NOMO-1 treated with dmso at 0.1 percent for 144 hours (cell line): ENCODE measurements around the gene DNAJC30.

ENCODE experiments used
- DNase-seq: peaks from one replicate; lab custom pipeline; 2025; ENCODE audit not compliant: unreplicated experiment; lab: John Stamatoyannopoulos, UW

The DNAJC30 gene

DNA sequence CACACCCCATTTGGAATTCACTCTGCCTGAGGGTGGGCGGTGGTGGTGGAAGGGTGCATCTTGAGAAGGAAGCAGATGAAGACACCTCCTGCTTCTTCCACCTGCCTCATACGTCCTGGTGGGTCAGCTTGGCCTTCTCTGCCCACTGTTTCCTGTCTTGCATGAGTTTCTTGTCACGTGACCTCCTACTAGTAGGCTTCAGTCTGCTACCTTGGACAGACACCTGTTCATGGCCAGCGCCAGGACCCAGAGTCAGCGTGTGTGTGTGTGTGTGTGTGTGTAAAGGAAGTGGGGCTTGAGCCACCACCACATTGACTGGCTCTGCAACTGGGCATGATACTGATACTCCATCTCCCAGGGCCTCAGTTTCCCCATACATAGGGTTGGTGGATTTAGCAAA, 32.7 kb downstream of the DNAJC30 start:
- no peak for DNase-seq

DNA sequence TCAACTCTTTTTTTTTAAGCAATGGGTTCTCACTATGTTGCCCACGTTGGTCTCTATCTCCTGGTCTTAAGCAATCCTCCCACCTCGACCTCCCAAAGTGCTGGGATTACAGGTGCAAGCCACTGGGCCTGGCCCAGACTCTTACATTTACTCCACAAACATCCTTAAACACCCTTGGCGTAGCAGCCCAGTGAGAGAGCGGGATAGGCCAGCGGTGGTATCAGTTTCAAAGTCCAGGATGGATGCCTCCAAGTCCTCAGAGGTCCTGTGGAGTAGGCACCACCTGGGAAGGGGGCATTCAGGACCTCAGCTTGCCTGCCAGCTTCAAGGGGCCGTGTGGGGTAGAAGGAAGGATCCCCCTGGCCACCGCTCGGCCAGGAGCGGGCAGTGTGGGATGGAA, 33.7 kb downstream of the DNAJC30 start:
- DNase-seq, result no peak

DNA sequence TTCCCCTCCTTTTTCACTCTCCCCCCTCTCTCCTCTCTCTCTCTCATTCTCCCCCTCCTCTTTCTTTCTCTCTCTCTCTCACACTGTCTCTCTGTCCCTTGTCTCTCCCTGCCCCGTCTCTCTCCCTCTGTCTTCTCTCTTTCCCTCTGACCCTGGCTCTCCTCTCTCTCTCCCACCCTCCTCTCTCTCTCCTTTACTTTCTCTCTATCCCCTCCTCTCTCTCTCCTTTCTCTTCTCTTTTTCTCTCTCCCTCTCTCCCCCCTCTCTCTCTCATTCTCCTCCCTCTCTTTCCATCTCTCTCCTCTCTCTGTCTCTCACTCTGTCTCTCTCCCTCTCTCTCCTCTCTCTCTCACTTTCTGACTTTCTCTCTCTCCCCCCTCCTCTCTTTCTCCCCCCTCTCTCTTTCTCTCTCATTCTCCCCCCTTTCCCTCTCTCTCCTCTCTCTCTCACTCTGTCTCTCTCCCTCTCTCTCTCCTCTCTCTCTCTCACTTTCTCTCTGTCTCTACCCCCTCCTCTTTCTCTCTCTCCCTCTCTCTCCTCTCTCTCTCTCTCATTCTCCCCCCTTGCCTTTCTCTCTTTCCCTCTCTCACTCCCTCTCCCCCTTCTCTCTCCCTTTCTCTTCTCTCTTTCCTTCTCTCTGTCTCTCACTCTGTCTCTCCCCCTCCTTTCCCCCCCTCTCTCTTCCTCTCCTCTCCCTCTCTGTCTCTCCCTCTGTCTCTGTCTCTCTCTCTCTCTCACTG, 34.5 kb downstream of the DNAJC30 start:
- DNase-seq, result no peak

DNA sequence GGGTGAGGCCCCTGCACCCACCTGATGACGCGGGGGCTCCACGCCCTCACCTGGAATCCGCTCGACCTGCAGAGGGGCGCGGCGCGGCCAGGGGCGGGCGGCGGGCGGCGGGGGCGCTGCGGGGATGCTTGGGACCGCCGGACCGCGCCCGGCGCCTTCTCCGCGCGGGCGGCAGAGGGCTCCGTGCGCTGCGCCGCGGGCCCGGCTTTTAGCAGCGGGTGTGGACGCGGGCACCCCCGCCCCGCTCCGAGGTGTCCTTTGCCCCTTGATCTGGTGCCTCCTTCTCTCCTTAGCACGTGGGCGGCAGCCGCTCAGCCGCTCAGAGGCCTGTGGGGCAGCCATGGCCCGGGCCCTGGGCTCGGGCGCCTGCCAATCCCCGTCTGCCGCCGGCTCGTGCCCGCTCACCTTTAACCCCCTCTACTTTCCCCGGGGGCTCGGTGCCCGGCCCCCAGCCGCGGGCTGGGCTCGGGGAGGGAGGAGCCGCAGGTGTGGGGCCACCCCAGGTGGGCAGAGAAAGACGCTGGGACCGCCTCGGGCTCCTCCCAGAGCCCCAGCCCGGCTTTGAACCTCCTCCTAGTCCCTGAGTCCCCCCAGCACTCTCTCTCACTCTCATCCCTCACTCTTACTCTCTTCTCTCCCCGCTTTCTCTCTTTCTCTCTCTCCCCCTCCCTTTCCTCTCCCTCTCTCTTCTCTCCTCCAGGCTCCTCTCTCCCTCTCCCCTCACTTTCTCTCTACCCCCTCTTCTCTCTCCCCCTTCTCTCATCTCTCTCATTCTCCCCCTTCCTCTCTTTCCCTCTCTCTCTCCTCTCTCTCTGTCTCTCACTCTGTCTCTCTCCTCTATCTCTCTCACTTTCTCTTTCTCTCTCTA, 35.3 kb downstream of the DNAJC30 start:
- DNase-seq, result peak; percentile 46

DNA sequence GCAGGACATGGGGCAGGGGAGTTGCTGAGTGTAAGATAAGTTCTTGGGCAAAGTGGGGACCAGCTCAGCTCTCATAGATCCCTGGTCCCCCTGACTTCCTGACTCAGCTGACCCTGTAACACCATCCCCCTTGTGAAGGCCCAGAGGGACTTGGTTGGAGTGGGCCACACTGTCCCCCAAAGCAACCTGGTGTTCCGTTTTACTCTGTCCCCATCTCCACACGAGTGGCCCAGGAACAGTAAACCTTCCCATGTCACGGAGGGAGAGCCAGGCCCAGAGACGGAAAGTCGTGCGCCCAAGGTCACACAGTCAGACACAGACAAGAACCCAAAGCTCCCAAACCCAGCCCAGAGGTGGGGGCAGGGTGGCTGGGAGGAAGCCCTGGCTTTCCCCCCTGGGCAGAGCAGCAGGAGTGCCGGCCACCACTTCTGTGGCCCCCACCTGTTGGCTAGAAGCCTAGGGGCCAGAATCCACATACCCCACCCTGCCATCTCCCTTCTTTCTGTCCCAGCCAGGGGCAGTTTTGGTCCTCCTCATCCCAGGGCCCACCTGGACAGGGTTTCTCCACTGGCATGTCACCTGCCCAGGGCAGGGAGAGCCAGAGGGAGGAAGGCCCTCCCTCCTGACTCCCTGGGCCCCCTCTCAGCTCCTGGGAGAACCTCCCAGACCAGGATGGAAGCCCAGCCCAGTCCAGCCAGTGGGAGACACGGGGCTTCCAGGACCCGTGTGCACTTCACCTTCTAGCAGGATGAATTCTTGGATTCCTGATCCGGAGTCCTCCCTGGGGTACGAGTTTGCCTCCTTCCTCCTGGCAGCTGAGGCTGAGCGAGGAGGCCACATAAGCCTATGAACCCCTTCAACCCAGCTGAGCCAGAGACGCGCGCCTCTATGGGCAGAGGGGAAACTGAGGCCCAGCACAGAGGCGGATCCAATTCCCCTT, 36.2 kb downstream of the DNAJC30 start:
- no peak for DNase-seq

DNA sequence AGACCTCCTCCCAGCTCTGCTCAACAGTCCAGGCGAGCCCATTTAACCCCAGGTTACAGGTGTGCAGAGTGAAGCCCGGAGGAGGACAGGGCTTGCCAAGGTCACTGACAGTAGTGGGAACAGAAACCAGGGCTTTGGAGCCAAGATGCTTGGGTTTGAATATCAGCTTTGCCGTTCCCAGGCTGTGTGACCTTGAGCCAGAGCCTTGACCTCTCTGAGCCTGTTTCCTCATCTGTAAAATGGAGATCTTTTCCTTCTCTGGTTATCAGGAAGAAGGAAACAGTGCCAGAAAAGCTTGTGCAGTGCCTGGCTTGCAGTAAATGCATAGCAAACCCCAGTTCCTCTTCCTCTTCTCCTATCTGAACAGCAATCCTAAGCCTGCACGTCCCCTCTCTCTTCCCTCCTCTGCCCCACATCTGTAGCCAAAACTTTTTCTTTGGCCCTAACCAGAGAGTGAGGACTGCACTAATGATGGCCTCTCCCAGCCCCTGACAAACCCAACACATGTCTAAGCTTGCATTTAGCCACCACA, 37.5 kb downstream of the DNAJC30 start:
- peak; percentile 56 for DNase-seq

DNA sequence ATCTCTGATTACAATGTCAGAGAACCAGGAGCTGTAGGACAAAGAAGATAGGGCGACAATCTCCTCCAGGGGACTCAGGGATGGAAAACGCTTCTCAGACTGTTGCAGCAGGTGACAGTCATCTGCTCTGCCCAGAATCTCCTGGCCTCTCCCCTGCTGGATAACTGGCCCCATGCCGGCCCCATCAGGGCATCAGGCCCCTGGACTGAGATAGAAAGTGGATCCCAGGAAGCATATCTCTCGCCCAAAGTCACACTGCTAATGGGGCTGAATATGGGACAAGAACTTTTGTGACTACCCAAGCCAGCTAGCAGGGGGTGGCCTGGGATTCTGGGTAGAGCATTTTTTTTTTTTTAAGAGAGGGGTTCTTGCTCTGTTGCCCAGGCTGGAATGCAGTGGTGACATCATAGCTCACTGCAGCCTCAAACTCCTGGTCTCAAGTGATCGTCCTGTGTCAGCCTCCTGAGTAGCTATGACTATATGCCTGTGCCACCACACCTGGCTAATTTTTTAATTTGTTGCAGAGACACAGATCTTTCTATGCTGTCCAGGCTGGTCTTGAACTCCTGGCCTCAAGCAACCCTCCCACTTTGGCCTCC, 38.5 kb downstream of the DNAJC30 start:
- no peak for DNase-seq

DNA sequence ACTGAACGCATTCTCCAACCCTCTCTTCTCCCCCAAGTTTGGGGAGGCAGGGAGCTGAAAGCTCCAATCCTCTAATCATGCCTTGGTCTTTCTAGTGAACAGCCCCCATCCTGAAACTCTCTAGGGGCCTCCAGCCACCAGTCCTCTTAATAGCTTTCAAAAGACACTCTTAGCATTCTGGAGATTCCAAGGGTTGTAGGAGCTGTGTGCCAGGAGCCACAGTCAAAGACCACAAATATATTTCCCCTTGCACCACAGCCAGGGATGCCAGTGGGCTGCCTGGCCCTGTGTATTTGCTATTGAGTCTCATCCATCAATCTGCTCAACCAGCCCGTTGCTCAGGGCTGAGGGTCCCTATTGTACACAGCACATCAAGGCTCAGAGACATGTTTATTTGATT, 40.4 kb downstream of the DNAJC30 start:
- DNase-seq, result no peak

DNA sequence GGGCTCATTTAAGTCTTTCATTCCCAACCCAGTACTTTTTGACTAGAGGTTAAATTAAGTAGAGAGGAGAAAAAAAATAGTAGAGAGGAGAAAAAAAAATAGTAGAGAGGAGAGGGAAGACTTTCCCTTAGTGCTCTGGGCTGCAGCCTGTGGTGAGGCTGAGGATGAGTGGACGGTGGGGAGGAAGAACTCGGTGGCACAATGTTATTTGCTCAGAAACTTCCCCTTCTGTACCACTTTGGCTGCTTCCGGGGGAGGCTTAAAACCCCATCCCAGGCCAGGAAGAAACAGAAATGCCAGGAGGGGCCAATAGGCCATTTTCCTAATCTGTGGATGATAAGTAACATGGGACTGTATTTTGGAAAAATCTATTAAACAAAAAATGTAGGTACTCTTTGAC, 44.3 kb downstream of the DNAJC30 start:
- DNase-seq, result peak; percentile 23

DNA sequence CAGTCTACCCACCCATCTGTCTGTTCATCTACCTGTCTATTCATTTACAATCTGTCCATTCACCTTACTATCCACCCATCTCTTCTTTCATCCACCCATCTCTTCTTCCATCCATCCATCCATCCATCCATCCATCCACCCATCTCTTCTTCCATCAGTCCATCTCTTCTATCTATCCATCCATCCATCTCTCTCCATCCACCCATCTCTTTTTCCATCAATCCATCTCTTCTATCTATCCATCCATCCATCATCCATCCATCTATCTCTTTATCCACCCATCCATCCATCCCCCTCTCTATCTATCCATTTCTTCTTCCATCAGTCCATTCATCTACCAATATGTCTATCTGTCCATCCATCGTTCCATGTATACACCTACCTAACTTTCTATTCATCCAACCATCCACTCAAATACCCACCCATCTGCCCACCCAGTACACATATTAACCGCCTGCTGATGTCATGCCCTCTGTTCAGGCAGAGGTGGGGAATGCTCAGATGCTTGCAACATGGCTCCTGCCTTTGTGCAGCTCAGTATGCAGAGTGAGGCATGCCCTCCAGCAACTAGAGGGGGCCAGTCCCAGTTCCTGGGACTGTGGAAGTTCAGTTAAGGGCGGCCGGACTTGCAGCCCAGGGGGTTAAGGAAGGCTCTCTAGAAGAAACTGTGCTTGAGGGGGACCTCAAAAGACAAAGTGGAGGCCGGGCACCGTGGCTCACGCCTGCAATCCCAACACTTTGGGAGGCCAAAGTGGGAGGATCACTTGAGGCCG, 47.6 kb downstream of the DNAJC30 start:
- DNase-seq, result no peak

DNA sequence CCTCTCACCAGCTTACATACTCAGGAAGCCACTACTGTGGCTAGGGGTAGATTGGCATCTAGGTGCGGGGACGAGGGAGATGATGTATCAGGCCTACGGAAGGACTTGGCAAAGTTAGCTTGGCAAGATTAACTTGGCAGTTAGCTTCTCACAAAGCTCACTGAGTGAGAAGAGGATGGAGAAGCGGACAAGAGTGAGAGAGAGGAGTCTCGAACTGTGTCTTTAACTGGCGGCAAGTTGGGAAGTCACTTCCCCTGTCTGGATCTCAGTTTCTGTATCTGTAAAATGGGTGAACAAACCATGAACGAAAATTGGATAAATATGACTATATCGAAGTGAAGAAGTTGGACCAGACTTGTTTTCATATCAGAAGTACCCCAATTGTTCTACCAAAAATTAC, 49.4 kb downstream of the DNAJC30 start:
- DNase-seq, result no peak

DNA sequence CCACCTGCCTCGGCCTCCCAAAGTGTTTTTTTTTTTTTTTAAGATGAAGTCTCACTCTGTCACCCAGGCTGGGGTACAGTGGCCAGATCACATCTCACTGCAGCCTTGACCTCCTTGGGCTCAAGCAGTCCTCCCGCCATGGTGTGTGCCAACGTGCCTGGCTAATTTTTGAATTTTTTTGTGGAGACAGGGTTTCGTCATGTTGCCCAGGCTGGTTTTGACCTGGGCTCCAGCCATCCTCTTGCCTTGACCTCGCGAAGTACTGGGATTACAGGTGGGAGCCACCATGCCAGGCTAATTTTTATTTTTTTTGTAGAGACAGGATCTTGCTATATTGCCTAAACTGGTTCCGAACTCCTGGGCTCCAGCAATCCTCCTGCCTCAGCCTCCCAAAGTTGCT, 49.9 kb downstream of the DNAJC30 start:
- no peak for DNase-seq

DNA sequence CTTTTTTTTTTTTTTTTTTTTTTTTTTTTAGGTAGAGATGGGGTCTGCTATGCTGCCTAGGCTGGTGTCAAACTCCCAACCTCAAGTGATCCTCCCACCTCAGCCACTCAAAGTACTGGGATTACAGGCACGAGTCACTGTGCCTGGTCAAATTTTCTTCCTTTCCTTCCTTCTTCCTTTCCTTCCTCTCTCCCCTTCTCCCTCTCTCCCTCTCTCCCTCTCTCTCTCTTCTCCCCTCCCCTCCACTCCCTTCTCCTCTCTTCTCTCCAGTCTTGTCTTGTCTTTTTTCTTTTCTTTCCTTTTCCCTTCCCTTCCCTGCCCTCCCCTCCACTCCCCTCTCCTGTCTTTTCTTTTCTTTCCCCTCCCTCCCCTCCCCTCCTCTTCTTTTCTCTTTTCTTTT, 51.7 kb downstream of the DNAJC30 start:
- no peak for DNase-seq
